NCI-H1048 (cell line): Measurements from ENCODE around the gene ANKLE1.

ENCODE experiments used
- DNase-seq: peaks from one replicate; lab custom pipeline; 2025; lab: John Stamatoyannopoulos, UW

ANKLE1 gene

DNA sequence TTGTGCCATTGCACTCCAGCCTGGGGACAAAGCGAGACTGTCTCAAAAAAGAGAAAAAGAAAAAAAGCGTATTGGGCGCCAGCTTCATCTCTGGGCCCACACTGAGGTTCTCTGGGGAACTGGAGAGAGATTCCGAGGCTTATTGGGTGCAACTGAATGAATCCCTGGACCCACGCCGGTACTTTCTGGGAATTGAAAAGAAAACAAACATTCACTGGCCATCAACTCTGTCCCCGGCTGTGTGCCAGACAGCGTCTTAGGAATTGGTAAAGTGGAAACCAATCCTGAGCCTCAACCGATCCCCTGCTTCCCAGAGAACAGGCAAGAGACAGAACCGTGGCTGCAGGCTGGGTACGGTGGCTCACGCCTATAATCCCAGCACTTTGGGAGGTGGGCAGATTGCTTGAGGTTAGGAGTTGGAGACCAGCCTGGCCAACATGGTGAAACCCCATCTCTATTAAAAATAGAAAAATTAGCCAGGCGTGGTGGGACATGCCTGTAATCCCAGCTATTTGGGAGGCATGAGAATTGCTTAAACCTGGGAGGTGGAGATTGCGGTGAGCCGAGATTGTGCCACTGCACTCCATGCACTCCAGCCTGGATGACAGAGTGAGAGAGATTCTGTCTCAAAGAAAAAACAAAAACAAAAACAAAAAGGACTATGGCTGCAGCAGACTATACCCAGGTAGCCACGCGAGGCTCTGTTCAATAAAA, 44.3 kb downstream of the ANKLE1 start:
- DNase-seq: no peak

DNA sequence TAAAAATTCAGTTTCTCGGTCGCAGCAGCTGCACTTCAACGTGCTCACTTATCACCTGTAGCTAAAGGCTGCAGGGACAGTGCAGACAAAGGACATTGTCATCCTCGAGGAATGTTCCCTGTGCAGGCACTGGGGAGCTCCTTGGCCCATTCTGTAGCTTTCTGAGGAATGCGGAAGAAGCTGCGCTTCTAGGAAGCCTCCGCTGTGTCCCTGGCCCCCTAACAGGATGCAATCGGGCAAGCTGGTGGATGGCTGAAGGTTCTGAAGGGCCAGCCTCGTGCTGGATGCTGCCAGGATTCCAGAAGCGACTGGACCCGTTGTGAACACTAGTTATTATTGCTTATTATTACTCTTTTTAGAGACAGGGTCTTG, 44.9 kb downstream of the ANKLE1 start:
- no peak for DNase-seq

DNA sequence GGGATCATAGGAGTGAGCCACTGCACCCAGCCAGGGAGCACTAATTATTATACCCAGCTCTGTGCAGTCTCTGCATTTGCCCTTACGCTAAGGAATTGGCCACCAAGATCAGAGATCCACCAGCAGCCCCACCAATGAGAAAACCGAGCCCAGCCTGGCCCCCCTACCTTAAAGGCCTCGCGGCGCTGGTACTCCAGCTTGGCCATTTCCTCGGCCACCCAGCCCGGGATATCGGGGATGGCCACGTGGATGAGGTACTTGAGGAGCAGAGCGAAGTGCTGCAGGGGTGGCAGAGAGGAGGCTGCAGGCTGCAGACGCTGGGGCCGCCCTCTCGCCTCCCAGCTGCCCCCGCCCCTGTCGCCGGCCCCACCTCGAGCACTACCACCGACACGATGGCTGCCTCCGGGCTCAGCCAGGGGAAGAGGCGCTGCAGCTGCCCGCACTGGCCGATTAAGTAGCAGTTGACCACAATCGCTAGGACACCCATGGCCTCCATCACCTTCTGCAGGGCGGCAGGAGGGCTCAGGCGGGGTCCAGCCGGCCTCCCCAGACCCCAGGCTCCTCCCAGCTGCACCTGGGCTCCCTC, 45.5 kb downstream of the ANKLE1 start:
- no peak for DNase-seq

DNA sequence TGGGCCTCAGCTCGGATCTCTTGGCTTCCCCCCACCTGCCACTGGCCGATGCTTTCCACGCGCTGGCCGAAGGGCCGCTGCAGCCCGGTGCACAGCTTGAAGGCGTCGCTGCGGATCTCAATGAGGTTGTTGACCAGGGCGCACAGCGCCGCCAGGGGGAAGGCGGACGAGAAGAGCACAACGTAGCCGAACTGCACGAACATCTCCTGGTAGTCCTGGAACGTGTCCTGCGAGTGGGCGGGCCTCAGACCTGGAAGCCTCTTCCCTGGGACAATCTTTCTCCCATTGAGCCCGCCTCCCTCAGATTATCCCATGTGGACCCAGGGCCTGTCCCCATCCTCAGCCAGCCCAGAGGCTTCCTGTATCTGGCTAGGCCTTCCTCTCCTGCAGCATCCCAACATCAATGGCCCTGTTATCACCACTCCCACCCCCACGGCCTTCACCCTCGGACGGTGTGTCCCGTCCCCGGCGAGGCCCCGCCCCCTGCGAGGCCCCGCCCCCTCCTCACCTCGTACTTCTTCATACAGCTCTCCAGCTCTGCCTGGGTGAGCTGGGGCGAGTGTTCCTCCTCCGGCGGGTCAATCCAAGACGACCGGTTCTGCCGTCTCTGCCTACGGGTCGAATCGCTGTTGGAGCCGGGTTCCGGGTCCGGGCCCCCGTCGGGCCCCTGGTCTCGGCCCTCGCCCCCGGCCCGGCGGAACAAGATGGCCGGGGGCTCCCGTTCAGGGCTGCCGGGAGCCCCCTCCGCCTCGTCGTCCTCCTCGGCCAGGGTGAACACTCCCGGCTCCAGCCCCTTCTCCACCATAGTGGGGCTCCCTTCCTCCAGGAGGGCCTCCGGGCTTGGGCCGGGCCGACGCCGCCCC, 46.2 kb downstream of the ANKLE1 start:
- no peak for DNase-seq

DNA sequence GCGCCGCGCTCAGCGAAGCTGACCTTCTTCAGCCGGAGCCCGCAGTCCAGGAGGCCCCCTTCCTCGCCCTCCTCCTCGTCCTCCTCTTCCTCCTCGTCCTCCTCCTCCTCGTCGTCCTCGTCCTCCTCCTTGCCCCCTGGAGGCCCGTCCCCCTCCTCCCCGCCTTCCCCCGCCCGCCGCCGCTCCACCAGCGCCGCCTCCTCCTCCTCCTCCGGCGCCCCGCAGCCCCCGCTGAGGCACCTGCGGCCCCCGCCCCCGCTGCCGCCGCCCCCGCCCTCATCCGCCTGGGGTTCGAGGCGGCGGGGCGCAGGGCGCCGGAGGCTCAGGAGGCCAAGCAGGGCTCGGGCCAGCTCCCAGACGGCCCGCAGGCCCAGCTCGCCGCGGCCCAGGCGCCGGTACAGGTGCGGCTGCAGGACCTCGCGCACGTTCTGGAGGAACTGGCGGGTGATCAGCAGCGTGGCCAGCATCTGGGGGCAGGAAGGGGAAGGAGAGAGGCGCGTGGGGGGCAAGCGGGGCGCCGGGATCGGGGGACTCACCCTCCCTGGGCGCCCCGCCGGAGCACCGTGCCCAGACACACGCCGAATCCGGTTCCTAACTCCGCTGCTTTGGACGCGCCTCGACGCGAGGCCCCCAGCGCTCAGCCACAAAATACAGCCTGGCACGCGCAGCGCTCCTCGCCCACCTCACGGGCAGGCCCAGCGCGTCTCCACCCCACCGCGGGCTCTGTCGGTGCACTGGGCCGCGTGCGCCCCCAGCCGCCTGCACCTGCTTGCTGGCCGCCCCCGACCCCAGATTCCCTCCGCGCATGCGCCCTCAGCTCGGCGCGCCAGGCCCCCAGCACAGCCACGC, 47.0 kb downstream of the ANKLE1 start:
- no peak for DNase-seq

DNA sequence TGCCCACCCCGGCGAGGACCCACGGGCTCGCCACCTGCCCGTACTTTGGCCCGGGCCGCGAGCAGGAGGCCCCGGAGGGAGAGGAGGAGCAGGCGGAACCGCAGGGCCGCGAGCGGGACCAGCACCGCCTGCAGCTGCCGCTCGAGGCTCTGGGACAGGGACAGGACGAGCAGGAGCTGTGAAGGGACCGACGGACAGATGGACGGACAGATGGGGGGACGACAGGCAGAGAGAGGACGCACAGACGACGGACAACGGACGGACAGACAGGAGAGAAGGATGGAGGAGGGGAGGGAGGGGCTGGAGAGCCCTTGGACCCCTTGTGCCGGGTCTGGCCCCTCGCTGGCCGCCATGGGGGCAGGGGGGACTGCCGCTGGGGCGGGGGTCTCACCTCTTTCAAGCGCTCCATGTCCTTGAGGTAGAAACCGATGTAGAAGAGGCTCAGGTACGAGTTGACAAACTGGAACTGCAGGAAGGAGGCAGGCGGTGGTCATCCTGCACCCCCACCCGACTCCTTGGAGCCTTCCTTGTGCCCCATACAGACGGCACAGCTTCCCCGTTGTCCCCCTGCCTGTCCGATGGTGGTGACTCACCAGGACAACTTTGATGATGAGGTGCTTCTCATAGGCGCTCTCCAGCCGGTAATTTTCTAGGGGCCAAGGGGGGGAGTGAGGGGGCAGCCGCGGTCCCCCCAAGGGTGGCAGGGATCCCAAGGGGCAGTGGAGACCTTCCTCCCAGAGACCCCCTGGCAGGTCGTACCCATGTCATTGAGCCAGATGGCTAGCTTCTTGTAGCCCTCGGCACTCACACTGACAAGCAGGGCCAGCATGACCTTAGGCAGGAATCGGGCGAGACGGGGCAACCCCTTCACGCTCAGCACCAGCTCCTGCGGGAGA, 47.9 kb downstream of the ANKLE1 start:
- no peak for DNase-seq

DNA sequence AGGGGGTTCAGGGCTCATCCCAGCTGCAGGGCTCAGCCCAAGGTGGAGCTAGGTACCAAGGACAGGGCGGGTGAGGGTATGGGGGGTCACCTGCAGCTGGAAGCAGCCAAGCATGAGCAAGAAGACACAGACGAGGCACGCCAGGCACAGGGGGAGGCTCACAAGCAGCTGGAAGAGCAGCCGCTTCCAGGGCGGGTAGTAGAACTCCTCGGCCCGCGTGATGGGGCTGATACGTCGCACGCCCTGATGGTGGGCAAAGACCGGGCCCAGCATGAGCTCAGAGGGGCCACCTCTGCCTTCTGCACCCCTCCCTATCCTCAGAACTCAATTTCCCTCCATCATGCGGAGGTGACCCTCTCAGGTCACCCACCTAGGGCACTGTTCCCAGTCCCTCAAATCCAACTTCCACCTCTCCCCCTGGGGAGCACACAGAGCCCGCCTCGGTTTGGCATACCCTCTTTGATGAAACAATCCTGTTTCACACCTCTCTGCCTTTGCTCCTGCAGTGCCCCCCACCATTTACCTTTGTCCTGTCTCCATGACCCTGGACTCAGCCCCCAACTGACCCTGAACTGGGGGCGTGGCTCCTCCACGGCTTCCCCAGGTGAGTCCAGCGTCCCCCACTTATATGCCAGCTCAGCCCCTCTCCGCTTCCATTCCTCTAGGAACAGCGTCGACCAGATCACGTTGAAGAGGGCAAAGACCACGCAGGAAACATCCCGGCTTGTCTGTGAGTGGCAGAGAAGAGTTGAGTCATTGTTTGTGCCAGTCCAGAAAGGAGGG, 48.8 kb downstream of the ANKLE1 start:
- no peak for DNase-seq

DNA sequence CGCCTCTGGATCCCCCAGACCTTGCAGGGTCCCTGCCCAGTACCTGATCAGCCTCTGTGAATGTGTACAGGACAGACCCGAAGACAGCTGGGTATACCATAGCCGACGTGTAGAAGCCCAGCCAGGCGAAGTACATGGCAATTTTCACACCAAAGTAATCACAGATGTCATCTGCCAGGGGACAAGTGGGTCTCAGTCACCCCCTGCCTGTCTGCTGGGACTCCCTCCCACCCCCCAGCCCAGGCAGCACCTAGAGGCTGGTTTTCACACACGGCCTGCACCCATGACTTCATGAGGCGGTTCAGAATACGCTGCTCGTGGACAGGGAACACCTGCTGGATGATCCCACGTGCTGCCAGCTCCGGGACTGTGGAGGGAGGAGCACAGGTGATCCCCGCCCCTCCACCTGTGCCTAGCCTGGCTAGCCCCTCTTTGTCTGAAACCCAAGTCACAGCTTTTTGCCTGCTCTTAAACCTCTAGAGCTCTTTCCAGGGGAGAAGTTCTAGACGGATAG, 49.4 kb downstream of the ANKLE1 start:
- DNase-seq: no peak

DNA sequence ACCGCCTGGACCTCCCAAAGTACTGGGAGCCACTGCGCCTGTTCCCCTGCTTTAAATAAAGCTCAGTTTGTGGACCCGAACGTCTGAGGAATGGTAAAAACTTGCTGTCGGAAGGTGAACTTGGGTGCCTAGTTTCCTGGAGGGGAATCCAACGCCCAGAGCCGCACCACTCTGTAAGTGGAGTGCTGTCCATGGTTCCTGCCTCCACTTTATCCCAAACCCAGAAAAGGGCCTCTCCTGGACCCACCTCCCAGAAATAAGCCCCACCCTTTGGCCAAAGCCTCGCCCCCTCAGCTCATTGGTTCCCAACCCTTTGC, 50.6 kb downstream of the ANKLE1 start:
- no peak for DNase-seq

DNA sequence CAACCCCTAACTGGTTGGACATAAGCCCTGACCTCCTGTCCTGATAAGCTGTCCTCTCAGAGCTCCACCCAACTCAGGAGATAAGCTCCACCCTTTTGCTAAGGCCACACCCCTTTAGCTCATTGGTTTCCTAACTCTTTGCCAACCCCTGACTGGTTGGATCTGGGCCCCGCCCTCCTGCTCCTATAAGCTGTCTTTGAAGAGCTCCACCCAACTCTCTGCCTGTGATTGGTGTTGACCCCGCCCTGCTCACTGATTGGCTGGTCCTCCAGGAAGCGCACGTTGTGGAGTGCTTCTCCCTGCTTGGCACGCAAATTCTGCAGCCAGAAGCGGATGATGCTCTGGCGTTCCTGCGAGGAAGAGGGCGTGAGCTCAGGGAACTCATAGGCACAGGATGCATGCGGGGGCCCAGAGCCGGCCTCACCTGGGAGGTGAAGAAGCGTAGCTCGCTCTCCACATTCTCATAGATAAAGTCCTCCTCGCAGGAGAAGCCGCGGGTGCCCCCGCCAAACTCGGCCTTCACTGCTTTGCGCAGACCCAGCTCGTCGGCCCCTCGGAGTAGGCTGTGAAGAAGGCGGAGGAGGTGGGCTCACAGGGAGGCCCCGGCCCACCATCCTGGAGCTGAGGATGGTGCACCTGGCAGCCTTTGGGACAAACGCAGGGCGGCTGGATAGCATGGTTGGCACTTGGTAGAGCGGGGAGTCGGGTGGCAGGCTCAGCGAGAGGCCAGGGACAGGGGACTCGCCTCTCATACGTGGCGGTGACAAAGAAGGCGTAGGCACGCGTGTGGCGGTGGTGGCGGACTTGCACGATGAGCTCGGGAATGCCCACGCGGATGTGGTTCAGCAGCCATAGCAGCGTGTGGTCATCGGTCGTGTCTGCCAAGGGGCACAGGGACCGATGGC, 51.2 kb downstream of the ANKLE1 start:
- DNase-seq: peak; percentile 98

DNA sequence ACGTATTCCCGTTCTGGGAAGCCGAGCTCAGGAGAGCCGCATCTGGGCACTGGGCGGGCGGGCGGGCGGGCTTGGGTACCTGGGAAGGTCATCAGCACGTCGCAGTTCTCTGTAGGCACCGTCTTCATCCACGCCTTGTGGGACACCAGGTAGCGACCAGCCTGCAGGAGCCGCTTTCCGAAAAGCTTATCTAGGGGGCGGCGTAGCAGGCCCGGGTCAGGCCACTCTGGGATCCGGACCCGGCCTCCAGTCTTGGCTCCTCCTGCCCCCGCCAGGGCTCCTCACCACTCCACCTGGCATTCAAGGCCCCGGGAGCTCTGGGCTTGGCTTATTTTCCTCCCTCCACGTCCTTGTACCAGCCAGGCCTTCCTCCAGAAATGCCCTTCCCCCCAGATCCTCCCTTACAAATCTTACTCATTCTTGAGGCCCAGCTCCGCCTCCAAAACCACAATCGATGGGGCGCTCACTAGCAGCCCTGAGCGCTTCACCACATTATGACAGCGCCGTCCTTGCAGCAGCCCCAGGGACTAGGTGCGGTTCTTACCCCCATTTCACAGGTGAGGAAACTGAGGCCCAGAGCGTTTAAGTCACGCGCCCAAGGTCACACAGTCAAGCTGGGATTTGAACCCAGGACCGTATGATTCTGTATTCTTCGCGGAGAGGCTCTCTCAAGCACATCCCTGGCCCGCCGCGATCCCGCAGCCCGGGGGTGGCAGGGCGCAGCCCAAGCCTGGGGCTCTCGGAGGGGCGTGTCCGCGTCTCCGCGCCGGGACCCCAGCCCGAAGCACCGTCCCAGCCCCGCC, 52.1 kb downstream of the ANKLE1 start:
- no peak for DNase-seq

DNA sequence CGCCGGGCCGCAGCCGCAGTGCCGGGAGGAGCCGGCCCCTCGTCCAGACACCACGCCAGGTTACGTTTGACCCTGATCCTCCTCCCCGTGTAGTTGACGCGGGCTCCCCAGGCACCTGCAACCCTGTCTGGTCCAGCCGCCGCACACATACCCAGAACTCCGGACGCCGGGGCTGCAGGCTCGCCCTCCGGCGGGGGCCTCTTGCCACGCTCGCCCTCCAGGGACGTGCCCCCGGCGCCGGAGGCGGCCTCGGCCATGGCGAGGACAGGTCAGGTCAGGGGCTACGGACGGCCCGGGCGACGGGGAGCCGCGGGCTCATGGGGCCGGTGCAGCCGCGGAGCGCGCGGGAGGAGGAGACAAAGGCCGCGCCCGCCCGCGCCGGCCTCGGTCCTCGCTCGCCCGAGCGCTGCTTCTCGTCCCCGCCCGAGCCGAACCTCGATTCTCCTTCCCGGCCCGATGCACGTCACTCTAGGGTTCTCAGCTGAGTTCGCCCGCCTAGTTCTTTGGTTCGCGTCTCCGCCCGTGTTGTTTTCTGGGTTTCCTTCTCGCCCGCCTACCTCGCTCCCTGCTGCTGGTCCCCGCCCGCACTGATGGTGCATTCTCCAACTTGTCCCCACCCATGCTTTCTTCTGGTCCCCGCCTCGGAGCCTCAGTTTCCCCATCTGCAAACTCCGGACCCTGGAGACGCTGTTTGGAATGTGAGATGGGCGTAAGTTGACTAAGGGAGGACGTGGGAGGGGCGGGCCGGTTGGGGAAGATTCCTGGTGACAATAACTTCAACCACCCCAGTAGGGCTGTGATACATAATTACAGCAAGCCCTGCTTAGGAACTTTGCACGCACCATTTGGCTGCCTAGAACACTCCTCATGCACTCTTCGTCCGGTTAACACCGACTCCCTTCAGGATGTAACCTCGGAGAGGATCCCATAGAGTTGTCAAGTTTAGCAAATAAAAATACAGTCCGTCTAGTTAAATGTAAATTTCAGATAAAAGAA, 53.0 kb downstream of the ANKLE1 start, which contains the start of gene ANO8:
Gene ANO8, minus strand, starts transcription at position 442 of the 996 bp plus-strand sequence. Its CDS starts 185 bp downstream, at position 257.
- DNase-seq: peak; percentile 93

DNA sequence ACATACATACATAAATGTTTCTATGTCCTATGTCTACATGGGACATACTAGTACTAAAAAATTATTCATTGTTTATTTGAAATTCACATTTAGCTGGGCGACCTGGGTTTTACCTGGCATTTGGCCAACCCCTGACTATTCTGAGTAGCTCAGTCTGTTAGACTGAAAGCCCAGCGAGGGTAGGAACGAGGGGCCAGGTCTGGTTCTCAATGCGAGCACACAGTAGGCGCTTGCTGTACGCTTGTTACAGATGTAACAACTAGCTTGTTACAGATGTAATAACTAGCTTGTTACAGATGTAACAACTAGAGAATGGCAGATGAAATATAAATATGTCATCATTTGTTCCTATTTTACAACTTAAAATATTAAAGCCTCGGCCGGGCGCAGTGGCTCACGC, 53.9 kb downstream of the ANKLE1 start:
- no peak for DNase-seq
